Germinal center (tissue), 1 donor: ENCODE measurements around the gene PRCC.

Experiments
- DNase-seq: peaks from one replicate; pipeline ENCODE4 v3.0.0; 2012; ENCODE audit warnings: mixed read lengths, low spot score

PRCC gene, protein sequence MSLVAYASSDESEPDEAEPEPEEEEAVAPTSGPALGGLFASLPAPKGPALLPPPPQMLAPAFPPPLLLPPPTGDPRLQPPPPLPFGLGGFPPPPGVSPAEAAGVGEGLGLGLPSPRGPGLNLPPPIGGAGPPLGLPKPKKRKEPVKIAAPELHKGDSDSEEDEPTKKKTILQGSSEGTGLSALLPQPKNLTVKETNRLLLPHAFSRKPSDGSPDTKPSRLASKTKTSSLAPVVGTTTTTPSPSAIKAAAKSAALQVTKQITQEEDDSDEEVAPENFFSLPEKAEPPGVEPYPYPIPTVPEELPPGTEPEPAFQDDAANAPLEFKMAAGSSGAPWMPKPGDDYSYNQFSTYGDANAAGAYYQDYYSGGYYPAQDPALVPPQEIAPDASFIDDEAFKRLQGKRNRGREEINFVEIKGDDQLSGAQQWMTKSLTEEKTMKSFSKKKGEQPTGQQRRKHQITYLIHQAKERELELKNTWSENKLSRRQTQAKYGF

DNA sequence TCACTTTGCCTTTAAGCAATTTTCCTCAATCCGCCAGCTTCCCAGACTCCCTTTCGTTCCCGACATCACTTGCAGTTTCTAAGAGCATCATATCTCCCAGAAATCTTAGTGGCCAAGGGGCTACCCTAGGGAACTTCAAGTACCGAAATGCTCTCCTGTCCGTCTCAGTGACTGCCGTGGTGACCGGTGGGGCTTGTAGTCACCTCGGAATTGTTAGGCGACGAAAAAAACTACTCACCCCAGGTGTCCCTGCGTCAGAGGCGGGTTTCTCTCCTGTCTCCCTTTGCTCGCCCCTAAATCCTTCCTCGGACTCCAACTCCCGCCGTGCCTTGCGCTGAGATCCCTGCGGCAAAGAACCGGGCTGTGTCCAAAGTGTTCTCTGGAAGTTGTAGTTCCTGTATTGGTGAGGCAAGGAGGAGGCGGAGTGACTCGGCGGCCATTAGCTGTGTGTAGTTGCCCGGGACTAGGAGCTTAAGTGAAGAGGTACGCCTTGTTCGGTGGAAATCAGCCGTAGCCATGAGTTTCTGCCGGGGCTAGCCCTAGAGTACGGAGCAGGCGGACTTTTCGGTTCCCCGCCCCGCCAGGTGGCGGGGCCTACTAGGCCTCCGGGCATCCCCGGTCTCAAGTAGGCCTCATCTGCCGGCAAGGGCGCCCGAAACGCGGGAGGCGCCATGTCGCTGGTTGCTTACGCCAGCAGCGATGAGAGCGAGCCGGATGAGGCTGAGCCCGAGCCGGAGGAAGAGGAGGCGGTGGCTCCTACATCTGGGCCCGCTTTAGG, at the start of gene PRCC:
Gene PRCC (plus strand): TSS at position 435 of the 778 bp plus-strand sequence. CDS start 237 bp downstream, at position 672.
- peak; percentile 90 for DNase-seq

DNA sequence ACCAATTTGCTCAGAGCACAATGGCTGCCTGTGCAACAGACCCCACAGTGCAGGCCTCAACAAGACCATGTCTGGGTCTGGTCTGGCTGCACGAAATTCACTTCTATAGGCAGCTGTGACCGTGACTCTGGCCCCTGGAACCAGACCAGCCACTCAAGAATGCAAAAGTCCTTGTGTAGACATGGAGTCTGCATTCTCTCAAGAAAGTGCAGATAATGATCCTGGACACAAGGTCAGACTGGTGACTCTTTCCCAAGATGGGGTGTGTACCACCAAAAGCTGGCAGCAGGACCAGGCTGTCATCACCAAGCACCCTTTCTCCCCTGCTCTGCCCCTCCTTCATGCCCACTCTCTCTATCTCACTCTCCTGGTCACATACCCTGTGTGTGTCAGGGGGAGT, 46.2 kb upstream of the PRCC start:
- DNase-seq = no peak

DNA sequence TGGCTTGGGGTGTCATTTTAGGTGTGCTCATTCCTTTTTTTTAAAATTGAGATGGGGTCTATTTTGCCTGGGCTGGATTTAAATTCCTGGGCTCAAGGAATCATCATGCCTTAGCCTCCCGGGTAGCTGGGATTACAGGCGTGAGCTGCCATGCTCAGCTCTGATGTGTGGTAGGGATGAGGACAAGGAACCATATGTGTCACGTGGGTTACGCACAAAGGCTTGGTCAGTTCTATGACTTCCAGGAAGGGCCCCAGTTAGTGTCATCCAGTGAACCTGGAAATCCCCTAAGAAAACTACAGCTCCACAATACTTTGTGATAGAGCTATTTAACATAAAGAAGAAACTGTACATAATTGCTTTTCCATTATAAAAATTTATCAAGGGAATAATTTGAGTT, 45.8 kb upstream of the PRCC start:
- no peak for DNase-seq

DNA sequence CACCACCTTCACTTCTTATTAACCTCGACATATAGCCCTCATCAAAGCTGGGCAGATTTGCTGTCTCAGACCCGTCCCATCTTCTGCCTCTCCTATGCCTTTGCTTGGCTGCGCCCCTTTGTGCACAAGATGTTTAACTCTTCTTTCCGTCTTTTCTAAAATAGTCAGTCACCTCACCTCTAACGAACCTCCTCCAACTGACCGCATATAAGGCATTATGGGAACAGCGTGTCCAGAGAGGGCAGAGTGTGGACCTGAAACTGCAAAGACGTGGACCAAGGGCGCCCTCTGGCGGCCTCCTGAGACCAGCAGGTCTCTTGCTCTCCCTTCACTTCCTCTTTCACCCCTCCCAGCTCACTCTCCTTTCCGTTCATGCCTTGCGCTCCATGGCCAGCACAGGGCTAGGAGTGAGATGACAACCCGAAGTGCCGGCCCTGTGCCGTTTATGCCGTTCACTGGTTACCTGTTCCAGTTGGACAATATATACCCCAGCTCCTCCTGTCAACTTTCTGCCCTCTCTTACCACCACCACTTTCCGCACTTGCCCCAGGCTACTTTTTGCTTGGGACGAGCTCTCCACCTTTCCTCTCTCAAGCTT, 41.6 kb upstream of the PRCC start:
- peak; percentile 85 for DNase-seq

DNA sequence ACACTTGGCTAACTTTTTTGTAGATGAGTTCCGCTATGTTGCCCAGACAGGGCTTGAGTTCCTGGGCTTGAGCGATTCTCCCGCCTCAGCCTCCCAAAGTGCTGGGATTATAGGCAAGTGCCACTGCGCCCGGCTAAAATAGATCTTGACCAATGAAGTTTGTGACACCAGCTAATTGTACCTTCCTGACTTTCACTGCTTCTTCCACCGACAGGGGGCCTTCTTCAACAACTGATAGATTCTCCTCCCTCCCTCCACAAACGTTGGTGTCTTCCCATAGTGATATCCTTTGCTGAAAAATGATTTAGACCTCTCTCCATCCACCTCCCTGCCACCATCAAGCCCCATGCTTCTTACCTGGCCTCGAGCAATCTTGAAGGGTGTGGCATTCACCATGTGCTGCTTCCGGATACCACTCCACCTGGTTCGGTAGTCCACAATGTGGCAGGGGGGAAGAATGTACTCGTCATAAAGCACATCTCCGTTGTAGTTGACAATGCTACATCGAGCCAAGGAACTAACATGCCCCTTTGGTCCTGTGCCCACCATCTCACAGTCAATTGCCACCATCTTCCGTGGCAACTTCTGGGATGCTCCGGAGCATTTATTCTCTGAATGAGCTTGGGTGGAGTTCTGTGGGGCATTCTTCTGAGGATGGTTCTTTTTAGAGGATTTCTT, 40.6 kb upstream of the PRCC start:
- DNase-seq = peak; percentile 68

DNA sequence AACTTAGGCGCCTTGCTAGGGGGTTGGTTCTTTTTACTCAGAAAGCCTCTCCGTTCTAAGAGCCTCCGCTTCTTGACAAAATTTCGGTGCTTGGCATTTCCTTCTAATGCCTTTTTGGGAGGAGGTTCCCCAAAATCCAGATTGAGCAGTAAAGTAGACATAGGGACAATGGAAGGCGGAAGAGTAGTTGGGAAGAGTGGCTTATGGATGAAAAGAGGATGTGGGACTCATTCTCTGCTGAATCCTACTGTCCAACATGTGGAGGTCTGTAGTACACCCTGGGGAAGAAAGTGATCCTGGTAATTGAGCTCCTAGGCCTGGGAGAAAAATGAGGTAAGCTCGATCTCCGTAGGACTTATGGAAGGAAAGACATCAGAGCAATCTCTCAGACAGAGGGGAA, 39.8 kb upstream of the PRCC start:
- DNase-seq = no peak

DNA sequence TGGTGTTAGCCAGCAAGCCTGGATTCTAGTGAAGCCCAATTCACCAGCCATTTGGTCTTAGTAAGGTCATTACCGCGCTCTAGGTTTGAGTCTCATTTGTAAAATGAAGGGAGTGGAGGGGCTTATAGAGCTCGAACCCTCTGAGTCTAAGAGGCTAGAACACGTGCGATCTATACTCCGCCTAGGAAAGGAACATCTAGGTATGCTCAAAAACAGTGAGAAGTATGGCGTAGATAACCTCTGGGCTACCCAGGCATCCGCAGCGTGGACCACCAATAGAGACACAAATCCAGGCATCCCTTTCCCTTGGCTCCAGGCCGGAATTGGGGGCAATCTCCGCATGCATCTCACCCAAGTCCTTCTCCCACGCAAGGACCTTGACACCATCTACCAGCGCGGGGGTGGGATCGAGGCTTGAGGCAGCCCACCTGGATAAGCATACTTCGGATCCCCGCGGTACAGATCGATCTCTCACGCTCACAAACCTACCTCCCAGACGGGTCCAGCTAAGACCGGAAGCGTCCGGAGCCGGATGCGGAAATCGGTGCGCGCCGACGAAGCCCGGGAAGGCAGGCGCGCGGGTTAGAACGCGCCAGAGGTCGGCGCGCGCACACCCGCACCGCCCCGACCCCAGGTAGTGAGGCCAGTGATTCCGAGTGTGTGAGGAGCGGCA, 39.3 kb upstream of the PRCC start, which contains the start of gene METTL25B:
Gene METTL25B (plus strand): TSS at position 544 of the 673 bp plus-strand sequence. CDS start 636 bp downstream, outside the sequence.
- DNase-seq = no peak

DNA sequence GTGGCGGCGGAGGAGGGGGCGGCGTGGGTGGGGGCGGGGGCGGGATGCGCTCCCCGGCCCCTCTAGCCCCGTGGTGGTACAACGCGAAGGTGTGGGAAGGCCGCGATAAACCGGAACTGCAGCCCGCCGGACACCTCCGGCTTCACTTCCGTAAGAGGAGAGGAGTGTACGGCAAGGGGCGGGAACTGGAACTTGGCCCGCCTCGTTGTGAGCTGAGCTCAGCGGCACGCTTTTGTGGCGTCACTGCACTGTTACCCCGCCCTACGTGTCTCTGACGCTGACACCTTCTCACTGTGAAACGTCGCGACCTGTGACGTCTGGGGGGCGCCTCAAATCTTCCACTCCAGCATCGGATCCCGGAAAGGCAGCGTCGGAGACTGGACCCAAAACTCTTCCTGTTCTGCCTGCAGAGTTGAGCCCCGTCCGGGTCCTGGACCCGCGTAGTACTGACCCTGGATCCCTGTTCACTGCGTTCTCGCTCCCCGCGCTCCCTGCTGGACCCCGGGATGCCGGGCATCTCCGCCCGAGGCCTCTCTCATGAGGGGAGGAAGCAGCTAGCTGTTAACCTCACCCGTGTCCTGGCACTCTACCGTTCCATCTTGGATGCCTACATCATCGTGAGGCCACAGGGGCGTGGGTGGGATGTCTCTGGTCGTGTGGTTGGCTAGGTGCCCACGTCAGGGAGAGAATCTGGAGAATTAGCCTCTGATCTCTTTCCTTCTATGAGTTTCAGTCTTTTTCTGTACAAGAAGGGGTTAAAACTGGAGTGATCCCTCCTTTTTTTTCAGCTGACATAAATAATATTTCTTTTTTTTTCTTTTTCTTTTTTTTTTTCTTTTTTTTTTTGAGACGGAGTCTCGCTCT, 38.5 kb upstream of the PRCC start, which contains the start of gene ISG20L2:
Gene ISG20L2 (minus strand): TSS at position 168 of the 864 bp plus-strand sequence. CDS start 1,114 bp downstream, outside the sequence.
- peak; percentile 93 for DNase-seq

DNA sequence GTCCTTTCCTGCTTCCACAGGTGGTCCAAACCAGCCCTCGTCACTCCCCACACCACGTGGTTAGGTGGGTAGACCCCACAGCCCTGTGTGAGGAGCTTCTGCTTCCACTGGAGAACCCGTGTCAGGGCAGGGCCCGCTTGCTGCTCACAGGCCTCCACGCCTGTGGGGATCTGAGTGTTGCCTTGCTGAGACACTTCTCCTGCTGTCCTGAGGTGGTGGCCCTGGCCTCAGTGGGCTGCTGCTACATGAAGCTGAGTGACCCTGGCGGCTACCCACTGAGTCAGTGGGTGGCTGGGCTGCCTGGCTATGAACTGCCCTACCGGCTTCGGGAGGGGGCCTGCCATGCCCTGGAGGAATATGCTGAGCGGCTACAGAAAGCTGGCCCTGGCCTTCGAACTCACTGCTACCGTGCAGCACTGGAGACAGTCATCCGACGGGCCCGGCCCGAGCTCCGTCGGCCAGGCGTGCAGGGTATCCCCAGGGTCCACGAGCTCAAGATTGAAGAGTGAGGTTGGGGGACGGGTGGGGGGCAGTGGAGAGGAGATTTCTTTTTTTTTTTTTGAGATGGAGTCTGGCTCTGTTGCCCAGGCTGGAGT, 33.2 kb upstream of the PRCC start:
- DNase-seq = no peak

DNA sequence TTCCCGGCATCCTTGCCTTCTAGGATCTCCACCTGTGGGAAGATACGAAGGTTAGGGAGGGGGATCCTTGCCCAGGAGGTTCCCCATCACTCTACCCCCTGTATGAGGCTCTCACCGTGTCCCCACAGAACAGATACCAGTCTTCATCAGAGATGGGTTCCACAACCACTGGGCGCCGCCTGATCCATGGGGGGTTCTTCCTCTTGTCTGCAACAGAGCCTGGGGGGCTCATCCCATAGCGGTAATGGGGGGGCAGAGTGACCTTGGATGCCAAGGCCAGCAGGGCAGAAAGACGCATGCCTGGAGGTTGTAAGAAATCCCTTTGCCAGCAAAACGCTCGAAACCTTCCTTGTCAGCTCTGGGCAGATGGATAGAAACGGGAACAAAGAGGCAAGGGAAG, 28.9 kb upstream of the PRCC start:
- DNase-seq = no peak

DNA sequence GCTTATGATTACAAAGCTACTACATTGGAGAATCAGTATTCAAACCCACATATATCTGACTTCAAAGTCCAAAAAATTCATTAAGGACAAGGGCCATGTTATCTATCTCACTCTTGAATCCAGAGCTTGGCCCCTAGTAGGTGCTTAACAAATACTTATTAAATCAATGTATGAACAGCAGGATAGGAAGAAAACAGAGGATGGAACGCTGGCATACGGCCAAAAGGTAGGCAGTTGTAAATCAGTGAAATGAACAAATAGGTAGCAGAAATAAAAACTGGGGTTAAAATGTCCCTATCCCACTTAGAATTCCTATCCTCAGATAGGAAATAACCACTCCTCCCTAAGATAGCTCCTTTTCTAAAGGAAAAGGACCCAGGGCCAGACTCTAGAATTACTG, 28.4 kb upstream of the PRCC start:
- no peak for DNase-seq

DNA sequence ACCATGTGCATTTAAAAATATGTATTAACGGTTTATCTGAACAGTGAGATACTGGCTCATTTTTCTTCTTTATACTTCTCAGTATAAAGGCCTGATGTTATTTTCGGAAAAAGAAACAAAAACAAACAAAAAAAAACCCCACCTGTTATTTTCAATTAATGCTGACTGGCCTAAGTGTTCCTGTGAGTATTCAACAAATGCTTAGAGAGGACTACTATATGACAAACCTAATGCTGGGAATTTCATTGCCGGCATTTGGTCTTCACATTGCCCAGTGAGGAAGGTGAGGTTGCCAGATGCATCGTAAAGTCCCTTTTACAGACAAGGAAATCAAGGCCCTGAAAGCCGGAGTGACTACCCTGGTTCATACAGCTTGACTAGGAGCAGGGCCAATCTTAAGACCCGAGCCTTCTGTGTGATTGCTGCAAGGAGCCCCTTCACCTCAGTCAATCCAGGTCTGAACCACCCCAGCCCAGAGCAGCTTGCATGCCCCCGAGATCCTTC, 27.0 kb upstream of the PRCC start:
- no peak for DNase-seq

DNA sequence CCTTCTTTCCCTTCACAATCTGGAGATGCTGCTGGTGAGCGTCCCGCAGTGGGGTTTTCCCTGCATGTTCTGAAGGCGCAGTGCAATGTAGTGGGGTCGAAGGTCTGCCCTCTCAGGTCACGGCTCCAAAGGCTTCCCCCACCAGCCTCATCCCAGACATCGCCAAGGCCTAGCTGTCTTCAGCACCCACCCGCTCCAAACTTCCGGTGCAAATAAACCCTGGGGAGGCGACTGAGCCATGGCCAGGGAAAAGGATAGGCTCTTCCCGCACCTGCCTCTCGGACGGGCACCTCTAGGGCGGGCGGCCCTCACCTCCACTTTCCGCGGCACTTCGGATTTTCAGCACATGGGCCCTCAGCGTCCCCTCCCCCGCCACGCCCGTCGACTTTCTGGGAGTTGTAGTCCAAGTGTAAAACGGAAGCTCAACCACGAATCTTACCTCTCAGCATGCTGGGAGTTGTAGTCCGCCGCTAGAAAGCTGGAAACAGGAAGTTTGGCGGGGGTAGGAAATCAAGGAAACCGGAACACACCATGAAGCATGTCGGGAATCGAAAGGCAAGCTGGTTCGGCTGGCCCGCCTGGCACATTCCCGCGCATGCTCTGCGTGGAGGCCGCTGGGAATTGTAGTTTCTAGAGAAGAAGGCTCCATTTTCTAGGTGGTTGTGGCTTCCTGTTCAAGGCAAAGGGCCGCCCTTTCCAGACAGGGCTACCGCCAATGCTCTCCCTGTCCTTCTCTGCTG, 26.4 kb upstream of the PRCC start, which contains the start of gene MRPL24:
Gene MRPL24 (minus strand): TSS at position 348 of the 740 bp plus-strand sequence. CDS start 2,384 bp downstream, outside the sequence.
- DNase-seq = peak; percentile 95

DNA sequence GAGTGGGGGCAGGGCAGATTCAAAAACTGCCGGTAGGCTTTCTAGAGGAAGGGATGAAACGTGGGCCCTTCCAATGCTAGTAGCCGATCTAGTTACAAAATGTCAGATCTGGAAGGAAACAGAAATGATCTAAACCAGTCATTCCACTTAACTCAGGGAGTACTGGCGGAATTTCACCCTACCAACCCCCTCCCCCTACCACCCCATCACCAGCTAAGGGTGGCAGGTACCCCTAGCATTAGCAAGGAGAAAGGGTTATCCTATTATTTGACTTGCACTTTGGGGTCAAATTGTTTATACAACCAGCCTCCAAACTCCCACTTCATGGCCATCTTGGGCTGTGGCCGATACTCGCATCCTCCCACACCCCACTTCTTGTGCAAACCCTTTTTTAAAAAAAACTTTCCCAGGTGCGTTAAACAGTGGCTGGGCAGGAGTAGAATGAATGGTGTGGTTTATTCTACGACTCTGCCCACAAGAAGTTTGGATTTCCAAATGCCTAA, 25.8 kb upstream of the PRCC start:
- no peak for DNase-seq

DNA sequence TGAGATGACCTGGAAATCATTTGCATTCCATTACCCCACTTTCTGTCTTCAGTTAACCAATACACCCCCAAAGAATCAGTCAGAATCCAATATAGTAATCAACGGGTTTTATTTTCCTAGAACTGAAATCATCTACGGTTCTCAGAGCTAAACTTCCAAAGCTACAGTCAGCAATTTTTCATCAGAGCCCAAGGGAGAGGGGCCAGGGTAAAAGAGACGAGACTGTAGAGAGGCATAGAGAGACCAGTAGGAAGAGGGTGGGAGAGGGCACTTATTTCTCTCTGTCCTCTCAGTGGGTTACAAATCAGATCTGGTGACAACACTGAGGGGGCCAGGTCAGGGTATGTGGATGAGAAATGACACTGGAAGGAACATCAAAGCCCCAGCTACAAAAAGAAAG, 25.3 kb upstream of the PRCC start:
- no peak for DNase-seq

DNA sequence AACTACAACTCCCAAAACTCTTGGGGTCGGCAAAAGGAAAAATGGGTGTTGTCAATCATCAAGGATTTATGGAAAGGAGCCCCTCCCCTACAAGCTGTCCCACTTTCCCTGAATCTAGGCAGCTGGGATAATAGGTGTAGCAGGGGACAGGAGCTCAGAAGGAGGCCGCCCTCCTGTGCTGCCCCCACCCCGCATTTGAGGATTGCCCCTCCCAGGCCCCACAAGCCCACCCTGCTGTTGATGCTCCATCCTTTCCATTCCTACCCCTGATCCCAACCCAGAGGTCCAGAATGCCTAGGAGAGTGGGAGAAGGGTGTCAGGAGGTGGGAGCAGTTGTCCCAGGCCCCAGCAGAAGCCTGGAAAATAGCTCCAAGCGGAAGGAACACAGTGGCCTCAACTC, 24.5 kb upstream of the PRCC start:
- no peak for DNase-seq

DNA sequence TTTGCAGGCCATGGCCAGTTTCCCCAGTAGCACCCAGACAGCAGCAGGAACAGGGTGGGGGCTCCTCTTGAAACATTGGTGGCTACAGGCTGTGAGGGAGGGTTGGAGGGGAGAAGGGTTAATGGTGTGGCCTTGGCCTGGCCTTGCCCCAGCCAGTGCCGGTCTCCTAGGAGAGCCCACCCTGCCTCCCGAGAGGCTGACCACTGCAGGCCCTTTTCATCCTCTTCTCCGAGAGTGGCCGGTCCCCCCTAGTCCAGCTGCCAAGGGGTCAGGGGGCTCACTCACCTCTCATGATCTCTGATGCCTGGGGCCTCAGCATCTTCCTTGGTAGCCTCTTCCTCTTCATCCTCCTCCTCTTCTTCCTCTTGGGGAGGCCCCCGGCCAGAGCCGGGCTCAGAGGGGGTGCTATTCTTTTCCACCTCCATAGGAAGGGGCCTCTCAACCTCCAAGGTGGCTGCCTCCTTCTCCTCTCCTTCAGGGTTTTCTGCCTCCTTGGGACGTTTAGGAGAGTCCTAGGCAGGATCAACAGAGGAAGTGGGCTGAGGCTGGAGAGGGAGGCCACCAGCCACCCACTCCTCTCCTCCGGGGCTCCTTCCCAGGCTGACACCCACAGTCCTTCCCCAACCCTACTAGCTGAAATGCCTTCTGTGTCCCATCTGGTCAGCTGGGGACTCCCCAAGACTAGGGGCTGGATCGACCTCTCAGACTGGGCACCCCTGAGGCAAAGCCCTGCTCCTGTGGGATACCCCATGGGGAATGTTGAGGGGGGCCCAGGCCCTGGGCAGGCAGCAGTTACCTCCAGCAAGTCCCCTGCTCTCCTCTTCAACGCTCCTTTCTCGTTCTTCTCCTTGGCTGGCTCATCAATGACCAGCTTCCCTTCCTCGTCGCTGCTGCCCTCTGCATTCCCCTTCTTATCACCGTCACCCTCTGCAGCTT, 23.7 kb upstream of the PRCC start:
- DNase-seq = no peak
